Calu3 (cell line): ENCODE measurements around the gene DST. TPM values are rescaled to one million over a fixed set of nuclear protein-coding genes. Genes with fewer than 3 reads are reported as not detected.

Experiments used
- BruUV-seq: library from RNA; stranded (reverse); fragments of 400-500 nt; replicated peaks from 2 replicates; lab custom pipeline; 2021; lab: Mats Ljungman, UMichigan
- CTCF ChIA-PET: fragments of 300-600 bp; sonication (Branson Sonifier 250); formaldehyde crosslinking; loops from one replicate; lab custom pipeline; 2022; ENCODE audit warnings: antibody characterized with exemption; lab: Charles Lee
- DNase-seq: peaks from one replicate; pipeline ENCODE4 v3.0.0; 2022
- H3K27ac Mint-ChIP-seq: one replicate; pipeline ENCODE4 v1.8.0; 2022; ENCODE audit warnings: mixed read lengths; ENCODE audit not compliant: unreplicated experiment
- H3K27me3 Mint-ChIP-seq: one replicate; pipeline ENCODE4 v1.8.0; 2022; ENCODE audit warnings: mixed read lengths; ENCODE audit not compliant: unreplicated experiment
- H3K36me3 Mint-ChIP-seq: one replicate; pipeline ENCODE4 v1.8.0; 2022; ENCODE audit warnings: mild to moderate bottlenecking, moderate library complexity, mixed read lengths; ENCODE audit not compliant: insufficient read depth, unreplicated experiment
- H3K4me1 Mint-ChIP-seq: one replicate; pipeline ENCODE4 v1.8.0; 2022; ENCODE audit warnings: mild to moderate bottlenecking, low read depth, mixed read lengths; ENCODE audit not compliant: unreplicated experiment
- H3K4me3 Mint-ChIP-seq: one replicate; pipeline ENCODE4 v1.8.0; 2022; ENCODE audit warnings: mild to moderate bottlenecking, low read depth, moderate library complexity, mixed read lengths; ENCODE audit not compliant: unreplicated experiment
- H3K9me3 Mint-ChIP-seq: one replicate; pipeline ENCODE4 v1.8.0; 2022; ENCODE audit warnings: low read depth, mixed read lengths; ENCODE audit not compliant: unreplicated experiment
- intact Hi-C: fragments of 100-400 bp; cut with micrococcal nuclease; formaldehyde crosslinking; loops from one replicate; pipeline ENCODE4 v1.10.0; 2022; ENCODE audit not compliant: unreplicated experiment
- total RNA-seq: library from RNA; stranded (reverse); gene quantifications from 2 replicates; pipeline ENCODE4 v1.2.3, GENCODE V29; 2022
- TF ChIP-seq, protein P1 (sequence below): fragments of 200-600 bp; IDR thresholded peaks from one replicate; pipeline ENCODE4 v1.8.0; 2022; ENCODE audit warnings: antibody characterized with exemption; ENCODE audit not compliant: unreplicated experiment

DST gene
- total RNA-seq, 1 experiment from 2014 or later = 212 TPM

DNA sequence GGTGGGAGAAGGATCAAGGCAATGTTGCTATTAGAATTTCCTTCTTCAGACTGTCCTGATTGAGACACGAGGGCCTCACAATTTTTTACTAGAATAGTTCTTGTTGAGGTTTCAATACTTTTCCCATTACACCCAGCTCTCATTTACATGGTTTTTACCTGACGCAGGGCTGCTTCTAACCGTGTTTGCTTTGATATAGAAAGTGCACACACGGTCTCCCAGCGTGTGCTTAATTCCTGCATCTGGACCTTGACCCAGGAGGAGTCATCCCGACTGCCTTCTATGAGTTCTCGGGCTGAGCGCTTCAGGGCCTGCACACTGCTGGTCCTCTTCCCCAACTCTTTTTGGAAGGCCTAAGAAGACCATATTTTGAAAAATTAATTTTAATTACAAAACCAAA is 160.2 kb downstream of the DST start:
- TF ChIP-seq, protein P1, sequence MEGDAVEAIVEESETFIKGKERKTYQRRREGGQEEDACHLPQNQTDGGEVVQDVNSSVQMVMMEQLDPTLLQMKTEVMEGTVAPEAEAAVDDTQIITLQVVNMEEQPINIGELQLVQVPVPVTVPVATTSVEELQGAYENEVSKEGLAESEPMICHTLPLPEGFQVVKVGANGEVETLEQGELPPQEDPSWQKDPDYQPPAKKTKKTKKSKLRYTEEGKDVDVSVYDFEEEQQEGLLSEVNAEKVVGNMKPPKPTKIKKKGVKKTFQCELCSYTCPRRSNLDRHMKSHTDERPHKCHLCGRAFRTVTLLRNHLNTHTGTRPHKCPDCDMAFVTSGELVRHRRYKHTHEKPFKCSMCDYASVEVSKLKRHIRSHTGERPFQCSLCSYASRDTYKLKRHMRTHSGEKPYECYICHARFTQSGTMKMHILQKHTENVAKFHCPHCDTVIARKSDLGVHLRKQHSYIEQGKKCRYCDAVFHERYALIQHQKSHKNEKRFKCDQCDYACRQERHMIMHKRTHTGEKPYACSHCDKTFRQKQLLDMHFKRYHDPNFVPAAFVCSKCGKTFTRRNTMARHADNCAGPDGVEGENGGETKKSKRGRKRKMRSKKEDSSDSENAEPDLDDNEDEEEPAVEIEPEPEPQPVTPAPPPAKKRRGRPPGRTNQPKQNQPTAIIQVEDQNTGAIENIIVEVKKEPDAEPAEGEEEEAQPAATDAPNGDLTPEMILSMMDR = no peak
- H3K36me3 Mint-ChIP-seq = peaks cover 36% of the 10 kb centered on the region
- H3K27me3 Mint-ChIP-seq = no peaks in the 10 kb centered on the region
- CTCF ChIA-PET = no interaction called here
- intact Hi-C loops = no loop called here
- H3K27ac Mint-ChIP-seq = no peak overlapping the region
- H3K4me1 Mint-ChIP-seq = peaks cover 49% of the 10 kb centered on the region
- no peaks in the 10 kb centered on the region for H3K9me3 Mint-ChIP-seq
- H3K4me3 Mint-ChIP-seq = no peak overlapping the region
- BruUV-seq = no TSS peak
- DNase-seq = no peak

DNA sequence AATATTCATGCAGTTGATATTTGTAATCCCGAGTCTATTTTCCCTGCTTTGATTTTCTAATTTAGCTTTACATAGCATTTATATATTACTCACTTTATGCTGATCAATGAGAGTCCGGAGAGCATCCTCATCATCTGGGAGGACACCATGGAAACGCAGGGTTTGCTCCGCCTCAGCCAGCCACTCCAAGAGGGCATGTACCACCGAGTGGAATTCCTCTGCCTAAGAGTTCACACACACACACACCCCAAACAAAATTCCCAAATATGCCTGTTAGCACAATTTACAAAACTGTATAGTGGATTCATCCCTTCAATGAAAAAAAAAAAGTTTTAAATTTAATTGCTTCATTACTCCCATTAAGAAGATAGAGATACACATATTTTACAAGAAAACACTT is 160.7 kb downstream of the DST start:
- Mint-ChIP-seq H3K4me3 (no peak overlapping the region), H3K27me3 (no peaks in the 10 kb centered on the region), H3K4me1 (peaks cover 48% of the 10 kb centered on the region), H3K9me3 (no peaks in the 10 kb centered on the region), H3K36me3 (peaks cover 36% of the 10 kb centered on the region), H3K27ac (no peak overlapping the region)
- DNase-seq = no peak
- BruUV-seq = no TSS peak
- intact Hi-C loops = no loop called here
- CTCF ChIA-PET = no interaction called here
- TF ChIP-seq, protein P1 = no peak

DNA sequence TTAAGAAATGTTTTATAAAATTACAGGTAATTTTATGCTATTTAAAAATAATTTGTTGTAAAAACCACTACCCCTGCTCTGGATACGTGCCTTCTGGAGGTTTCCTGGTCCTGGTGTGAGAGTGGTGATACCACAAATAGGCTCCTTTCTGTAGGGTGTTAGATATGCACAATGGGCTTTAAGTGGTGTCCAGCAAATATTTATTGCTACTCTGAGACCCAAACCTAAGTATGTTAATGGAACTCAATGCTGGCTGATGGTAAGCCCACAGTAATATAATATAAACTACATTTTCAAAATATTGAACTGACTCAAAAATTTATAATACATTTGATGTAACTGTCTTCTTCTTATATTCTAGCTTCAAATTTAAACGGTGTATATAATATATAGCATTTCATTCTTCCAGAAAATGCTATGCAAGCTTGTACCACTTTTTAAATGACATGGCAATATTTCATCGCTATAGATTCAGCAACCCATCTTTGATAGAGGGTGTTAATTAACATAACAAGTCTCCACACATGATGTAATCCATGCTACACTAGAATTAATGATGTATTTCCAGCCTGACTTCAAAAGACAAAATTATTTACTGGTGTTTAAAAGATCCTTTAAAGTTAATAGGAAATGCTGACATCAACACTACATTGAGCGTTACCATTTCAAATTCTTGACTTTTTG is 161.9 kb downstream of the DST start:
- peaks cover 47% of the 10 kb centered on the region for H3K4me1 Mint-ChIP-seq

DNA sequence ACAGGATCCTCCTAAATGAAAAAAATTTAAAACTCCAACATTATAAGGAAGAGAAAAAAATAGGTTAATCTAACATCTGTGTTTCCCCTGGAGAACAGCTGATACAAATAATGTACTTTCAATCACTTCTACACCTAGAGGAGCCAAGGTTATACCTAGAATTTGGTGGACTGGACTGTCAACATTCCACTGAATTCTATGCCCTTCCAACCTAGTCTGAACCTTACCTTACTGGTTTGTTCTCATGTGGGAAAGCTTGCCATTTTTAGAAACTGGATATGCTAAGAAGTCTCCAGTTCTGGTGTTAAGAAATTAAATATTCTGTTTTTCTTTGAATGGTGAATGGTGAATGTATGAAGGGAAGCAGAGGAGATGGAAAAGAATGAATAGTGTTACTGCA is 162.4 kb downstream of the DST start:
- H3K27ac Mint-ChIP-seq = no peak overlapping the region

More for the DNA sequence above, 161.9 kb downstream of the DST start:
- Mint-ChIP-seq H3K36me3 (peaks cover 35% of the 10 kb centered on the region), H3K9me3 (no peaks in the 10 kb centered on the region), H3K27me3 (no peaks in the 10 kb centered on the region), H3K4me3 (no peak overlapping the region), H3K27ac (no peak overlapping the region)
- BruUV-seq = no TSS peak
- intact Hi-C loops = no loop called here
- CTCF ChIA-PET = no interaction called here
- DNase-seq = no peak
- TF ChIP-seq, protein P1 = no peak

More for the DNA sequence above, 162.4 kb downstream of the DST start:
- Mint-ChIP-seq H3K4me1 (peaks cover 50% of the 10 kb centered on the region), H3K4me3 (no peak overlapping the region), H3K9me3 (no peaks in the 10 kb centered on the region), H3K27me3 (no peaks in the 10 kb centered on the region), H3K36me3 (peaks cover 39% of the 10 kb centered on the region)
- TF ChIP-seq, protein P1 = no peak
- no TSS peak for BruUV-seq
- intact Hi-C loops = no loop called here
- CTCF ChIA-PET = no interaction called here
- no peak for DNase-seq
